SU-DHL-6 (cell line): Measurements from ENCODE around the gene ANKRD13D.

Experiments used
- EZH2phosphoT487 ChIP-seq: fragments of 200-600 bp; sonication (generic), shearing (Covaris generic); conservative IDR thresholded peaks from 2 replicates; pipeline ENCODE4 v1.6.1; 2018; ENCODE audit warnings: mild to moderate bottlenecking, antibody characterized with exemption, low read length, moderate library complexity, mixed read lengths
- TF ChIP-seq, protein P1 (sequence below): fragments of 200-600 bp; sonication (generic); IDR thresholded peaks from one replicate; pipeline ENCODE4 v1.5.1; 2017; ENCODE audit warnings: antibody characterized with exemption, mild to moderate bottlenecking, low read length, moderate library complexity; ENCODE audit not compliant: insufficient read depth, poor library complexity, severe bottlenecking

DNA sequence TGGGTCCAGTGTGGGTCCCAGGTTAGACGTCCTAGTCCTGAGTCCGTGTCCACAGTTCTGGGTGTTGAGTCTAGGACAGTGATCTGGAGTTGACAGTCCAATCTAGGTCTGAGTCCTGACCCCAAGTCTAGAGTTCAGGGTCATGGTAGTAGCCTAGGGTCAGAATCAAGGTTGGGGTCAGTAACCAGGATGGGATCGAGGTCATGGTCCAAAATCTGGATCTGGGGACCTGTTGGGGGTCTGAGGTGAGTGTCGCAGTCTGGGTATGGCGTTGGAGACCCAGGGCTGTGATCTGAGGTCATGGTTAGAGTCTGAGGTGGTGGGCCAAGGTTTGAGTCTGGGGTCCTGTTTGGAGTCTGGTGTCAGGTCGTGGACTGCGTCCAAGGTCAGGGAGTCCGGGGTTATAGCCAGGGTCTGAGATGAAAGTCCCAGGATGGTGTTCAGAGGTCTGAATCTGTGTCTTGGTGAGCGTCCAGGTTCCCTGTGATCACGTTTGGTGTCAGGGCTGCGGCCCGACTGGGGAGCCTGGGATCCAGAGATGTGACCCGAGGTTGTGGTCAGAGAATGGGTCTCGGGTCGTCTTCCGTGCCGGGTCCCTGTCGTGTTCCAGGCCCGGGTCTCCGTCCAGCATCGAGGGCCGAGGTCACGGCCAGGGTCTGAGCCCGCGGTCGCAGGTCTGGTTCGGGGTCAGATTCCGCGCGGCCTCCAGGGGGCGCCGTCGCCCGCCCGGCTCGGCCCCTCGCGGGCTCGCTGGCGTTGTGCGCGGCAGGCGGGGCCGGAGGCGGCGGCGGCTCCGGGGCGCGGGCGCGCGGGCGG lies 23.3 kb upstream of the ANKRD13D start:
- TF ChIP-seq, protein P1, sequence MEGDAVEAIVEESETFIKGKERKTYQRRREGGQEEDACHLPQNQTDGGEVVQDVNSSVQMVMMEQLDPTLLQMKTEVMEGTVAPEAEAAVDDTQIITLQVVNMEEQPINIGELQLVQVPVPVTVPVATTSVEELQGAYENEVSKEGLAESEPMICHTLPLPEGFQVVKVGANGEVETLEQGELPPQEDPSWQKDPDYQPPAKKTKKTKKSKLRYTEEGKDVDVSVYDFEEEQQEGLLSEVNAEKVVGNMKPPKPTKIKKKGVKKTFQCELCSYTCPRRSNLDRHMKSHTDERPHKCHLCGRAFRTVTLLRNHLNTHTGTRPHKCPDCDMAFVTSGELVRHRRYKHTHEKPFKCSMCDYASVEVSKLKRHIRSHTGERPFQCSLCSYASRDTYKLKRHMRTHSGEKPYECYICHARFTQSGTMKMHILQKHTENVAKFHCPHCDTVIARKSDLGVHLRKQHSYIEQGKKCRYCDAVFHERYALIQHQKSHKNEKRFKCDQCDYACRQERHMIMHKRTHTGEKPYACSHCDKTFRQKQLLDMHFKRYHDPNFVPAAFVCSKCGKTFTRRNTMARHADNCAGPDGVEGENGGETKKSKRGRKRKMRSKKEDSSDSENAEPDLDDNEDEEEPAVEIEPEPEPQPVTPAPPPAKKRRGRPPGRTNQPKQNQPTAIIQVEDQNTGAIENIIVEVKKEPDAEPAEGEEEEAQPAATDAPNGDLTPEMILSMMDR = peak; percentile 41
- TF ChIP-seq EZH2phosphoT487 = no peak
